GM10266 (cell line): ENCODE results near the gene DDX1.

Source experiments
- DNase-seq: peaks from one replicate; pipeline ENCODE4 v3.0.0; 2012; ENCODE audit errors: extremely low spot score
- CTCF ChIP-seq: IDR thresholded peaks from 2 replicates; pipeline ENCODE4 v1.5.1; 2012; ENCODE audit warnings: mild to moderate bottlenecking, low read depth; ENCODE audit not compliant: control insufficient read depth, insufficient read depth; ENCODE audit errors: missing control alignments

The DDX1 gene

GRCh38 chr2:15596968-15597367, 5.3 kb downstream of the DDX1 start:
- no peak for TF ChIP-seq CTCF
- DNase-seq: no peak

GRCh38 chr2:15599994-15600393, 8.3 kb downstream of the DDX1 start:
- no peak for DNase-seq

GRCh38 chr2:15601681-15602080, 10.0 kb downstream of the DDX1 start:
- TF ChIP-seq CTCF: no peak
- no peak for DNase-seq

More at GRCh38 chr2:15599994-15600393, 8.3 kb downstream of the DDX1 start:
- TF ChIP-seq CTCF: no peak

GRCh38 chr2:15602393-15602792, 10.7 kb downstream of the DDX1 start:
- TF ChIP-seq CTCF: no peak
- no peak for DNase-seq

- TF ChIP-seq CTCF: no peak
- DNase-seq: no peak
These were observed 11.5 kb downstream of the DDX1 start for GRCh38 chr2:15603044-15603765.

- no peak for TF ChIP-seq CTCF
- no peak for DNase-seq
These were observed 12.3 kb downstream of the DDX1 start for GRCh38 chr2:15603948-15604347.

- no peak for DNase-seq
- no peak for TF ChIP-seq CTCF
These were observed 14.1 kb downstream of the DDX1 start for GRCh38 chr2:15605721-15606120.
